HepG2 (cell line): Measurements from ENCODE around the gene MIB2.

ENCODE experiments used
- ARID2 ChIP-seq: sonication (generic); formaldehyde crosslinking; IDR thresholded peaks from 2 replicates; pipeline ENCODE4 v1.8.1; 2022; ENCODE audit warnings: mild to moderate bottlenecking, missing genetic modification reagents, borderline replicate concordance
- NR3C1 ChIP-seq: sonication (generic); formaldehyde crosslinking; IDR thresholded peaks from 2 replicates; pipeline ENCODE4 v1.4.0; 2020; ENCODE audit warnings: missing genetic modification reagents

- TF ChIP-seq ARID2 (CRISPR knock-in tag) (no peak), NR3C1 (no peak)
Measured at GRCh38 chr1:1604374-1605033, 10.8 kb upstream of the MIB2 start.
